Fibroblast of villous mesenchyme (primary cell): ENCODE measurements around the gene DNAJC21. TPM values are rescaled to one million over a fixed set of nuclear protein-coding genes. Genes with fewer than 3 reads are reported as not detected.

Experiments
- DNase-seq: peaks from one replicate; pipeline ENCODE4 v3.0.0-alpha.2; 2010; ENCODE audit warnings: low read depth
- H3K4me3 ChIP-seq: 2 replicates; pipeline ENCODE4 v1.5.1; 2011; ENCODE audit warnings: low read depth, mild to moderate bottlenecking, low read length
- total RNA-seq: library from RNA; depleted of rRNA; stranded (reverse); fragments of >200 nt; gene quantifications from 2 replicates; pipeline ENCODE4 v1.2.3, GENCODE V29; 2012
- TF ChIP-seq, protein P1 (sequence below): IDR thresholded peaks from 2 replicates; pipeline ENCODE4 v1.5.1; 2012; ENCODE audit warnings: low read depth, mild to moderate bottlenecking, low read length; ENCODE audit not compliant: insufficient read depth

The DNAJC21 gene
- total RNA-seq, 1 donor: 44.5 TPM

DNA sequence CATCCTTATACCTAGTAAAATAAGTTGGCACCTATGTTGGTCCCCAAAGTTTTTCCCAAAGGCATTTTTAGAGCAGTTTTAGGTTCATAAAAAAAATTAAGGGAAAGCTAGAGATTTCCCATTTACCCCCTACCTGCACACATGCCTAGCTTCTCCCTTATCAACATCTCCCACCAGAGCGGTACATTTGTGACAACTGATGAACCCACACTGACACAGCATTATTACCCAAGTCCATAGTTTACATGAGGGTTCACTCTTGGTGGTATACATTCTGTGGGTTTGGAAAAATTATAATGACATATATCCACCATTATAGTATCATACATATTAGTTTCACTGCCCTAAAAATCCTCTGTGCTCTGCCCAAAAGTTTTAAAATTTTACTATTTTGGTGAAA, 26.1 kb upstream of the DNAJC21 start:
- TF ChIP-seq, protein P1, sequence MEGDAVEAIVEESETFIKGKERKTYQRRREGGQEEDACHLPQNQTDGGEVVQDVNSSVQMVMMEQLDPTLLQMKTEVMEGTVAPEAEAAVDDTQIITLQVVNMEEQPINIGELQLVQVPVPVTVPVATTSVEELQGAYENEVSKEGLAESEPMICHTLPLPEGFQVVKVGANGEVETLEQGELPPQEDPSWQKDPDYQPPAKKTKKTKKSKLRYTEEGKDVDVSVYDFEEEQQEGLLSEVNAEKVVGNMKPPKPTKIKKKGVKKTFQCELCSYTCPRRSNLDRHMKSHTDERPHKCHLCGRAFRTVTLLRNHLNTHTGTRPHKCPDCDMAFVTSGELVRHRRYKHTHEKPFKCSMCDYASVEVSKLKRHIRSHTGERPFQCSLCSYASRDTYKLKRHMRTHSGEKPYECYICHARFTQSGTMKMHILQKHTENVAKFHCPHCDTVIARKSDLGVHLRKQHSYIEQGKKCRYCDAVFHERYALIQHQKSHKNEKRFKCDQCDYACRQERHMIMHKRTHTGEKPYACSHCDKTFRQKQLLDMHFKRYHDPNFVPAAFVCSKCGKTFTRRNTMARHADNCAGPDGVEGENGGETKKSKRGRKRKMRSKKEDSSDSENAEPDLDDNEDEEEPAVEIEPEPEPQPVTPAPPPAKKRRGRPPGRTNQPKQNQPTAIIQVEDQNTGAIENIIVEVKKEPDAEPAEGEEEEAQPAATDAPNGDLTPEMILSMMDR: no peak
- H3K4me3 ChIP-seq: no peak overlapping the region
- DNase-seq: no peak

DNA sequence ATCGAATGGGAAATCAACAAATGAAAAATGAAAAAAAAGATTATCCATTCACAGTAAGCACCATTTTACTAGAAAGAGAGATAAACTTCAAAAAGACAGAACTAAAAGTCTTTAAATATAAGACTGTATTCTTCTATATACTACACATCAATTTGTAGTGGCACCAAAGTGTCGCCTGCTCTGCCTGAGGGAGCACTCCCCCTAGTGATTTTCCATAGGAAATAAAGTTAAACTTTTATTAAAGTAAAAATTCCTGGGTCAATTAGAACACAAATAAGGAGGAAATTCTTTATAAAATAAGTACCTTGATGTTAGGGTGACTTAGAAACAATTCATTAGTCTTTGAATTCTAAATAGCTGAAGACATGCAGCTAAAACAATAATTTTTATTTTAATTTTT, 23.8 kb upstream of the DNAJC21 start:
- TF ChIP-seq, protein P1: peak; percentile 34
- DNase-seq: no peak

DNA sequence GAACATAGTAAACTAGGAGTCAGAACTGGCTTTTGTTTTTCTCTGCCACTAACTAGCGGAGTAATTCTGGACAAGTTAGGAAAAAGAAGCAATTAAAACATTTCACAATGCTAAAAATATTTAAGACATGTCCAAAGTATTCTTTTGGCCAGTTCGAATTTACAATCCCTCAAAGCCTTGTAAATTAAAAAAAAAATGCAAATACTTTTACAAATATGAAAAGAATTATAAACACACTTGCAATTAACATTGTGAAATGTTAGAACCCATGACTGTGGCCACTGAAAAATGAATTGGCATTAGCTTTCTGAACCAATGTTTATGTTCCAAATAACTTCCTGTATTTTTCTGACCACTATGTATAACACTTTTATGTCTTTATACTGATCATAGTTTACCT, 16.3 kb upstream of the DNAJC21 start:
- H3K4me3 ChIP-seq: peak overlapping the region; percentile 98
- DNase-seq: peak; percentile 91
- TF ChIP-seq, protein P1: no peak

More for the DNA sequence above, 23.8 kb upstream of the DNAJC21 start:
- H3K4me3 ChIP-seq: no peak overlapping the region

DNA sequence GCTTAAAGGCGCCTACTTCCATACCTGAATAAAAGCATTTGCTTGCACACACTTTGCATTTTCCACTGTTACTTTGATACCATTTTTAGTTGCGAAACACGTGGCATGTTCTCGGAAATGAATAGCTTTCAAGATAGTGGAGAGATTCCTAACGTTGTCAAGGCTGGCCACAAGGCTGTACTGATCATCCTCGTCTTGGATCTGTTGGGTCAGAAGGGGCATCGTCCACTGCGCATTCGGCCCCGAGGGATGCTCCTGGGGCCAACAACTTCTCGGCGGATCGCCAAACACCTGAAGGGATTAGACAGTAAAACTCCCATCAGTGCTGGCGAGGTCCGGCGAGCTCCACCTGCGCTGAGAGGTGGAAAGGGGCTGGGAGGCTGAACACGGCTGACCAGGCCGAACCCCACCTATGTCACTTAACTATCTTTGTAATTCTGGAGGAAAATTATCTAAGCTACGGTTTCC, 14.7 kb upstream of the DNAJC21 start:
- TF ChIP-seq, protein P1: no peak
- peak overlapping the region; percentile 98 for H3K4me3 ChIP-seq
- peak; percentile 64 for DNase-seq

DNA sequence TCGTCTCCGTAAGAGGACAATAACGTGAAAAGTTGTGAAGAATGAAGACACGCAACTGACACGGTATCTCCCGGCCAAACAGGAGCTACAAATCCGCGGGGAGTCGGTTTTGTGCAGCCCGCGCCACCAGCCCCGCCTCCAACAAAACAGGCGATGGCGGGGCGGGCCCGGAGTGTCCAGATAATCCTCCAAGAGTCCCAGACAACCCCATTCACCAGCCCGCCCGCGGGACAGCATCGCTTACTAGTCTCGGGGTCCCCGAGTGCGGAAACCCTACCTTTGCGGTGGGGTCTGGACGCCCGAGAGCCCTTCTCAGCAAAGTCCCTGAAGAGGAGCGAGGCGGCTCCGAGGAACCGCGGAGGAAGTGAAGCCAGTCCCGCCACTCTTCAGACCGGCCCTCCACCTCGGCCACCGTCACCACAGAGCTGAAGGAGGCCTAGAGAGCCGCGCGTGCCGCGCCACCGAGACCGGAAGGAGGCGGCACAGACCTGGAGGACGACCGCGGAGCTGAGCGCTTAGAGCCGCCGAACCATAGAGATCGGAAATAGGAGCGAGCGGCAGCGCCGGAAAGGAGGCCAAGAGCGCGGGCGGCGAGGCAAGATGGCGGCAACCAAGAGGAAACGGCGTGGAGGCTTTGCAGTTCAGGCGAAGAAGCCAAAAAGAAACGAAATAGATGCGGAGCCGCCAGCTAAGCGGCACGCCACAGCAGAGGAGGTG, 14.1 kb upstream of the DNAJC21 start, which contains the start of the genes BRIX1 and RAD1:
Gene BRIX1 (plus strand): TSS at position 573 of the 717 bp plus-strand sequence. CDS start 28 bp downstream, at position 601.
Gene RAD1 (minus strand): TSS at position 366 of the 717 bp plus-strand sequence. CDS start 612 bp downstream, outside the sequence.
- TF ChIP-seq, protein P1: no peak
- peak within 1 kb of the TSS; percentile 98 for H3K4me3 ChIP-seq
- DNase-seq: peak; percentile 97

DNA sequence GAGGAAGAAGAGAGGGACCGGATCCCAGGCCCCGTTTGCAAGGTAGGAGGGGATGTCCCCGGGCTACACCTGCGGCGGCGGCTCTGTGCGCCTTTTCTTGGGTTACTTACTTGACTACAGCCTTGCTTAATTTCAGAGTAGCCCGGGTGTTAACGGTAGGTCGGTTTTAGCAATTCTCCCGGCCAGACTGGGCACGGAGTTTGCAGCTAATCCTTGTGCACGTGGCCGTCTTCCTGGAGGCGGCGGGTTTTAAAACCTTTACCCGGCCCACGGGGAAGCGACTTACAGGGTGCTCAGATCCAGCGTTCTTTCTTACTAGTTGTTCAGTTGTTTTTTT, 13.5 kb upstream of the DNAJC21 start:
- H3K4me3 ChIP-seq: peak overlapping the region; percentile 98
- TF ChIP-seq, protein P1: no peak
- no peak for DNase-seq
